Fibroblast of lung (primary cell): Measurements from ENCODE around the gene HAS3. TPM values are rescaled to one million over a fixed set of nuclear protein-coding genes. Genes with fewer than 3 reads are reported as not detected.
"Not testable (repeated sequence)": the region's sequence is repeated elsewhere in the genome, so short reads cannot be mapped to it uniquely, and the experiment has no call there.

Experiments used
- DNase-seq, 2 donors: peaks; one replicate each; pipeline versions ENCODE4 v3.0.0 to v3.0.0-alpha.2; 2010; ENCODE audit warnings: low read depth in 2 of 2
- H2AFZ ChIP-seq: 2 replicates; pipeline ENCODE4 v1.5.1; 2012; ENCODE audit warnings: low read length, control low read depth, inconsistent platforms
- H3K27ac ChIP-seq: 2 replicates; pipeline ENCODE4 v1.5.1; 2011; ENCODE audit warnings: low read length, control low read depth; ENCODE audit not compliant: insufficient read depth
- H3K27me3 ChIP-seq: 2 replicates; pipeline ENCODE4 v1.5.1; 2011; ENCODE audit warnings: mild to moderate bottlenecking, low read length; ENCODE audit not compliant: control insufficient read depth, insufficient read depth
- H3K36me3 ChIP-seq: 2 replicates; pipeline ENCODE4 v1.5.1; 2011; ENCODE audit warnings: low read length; ENCODE audit not compliant: control insufficient read depth, insufficient read depth
- H3K4me1 ChIP-seq: 2 replicates; pipeline ENCODE4 v1.5.1; 2011; ENCODE audit warnings: low read length; ENCODE audit not compliant: control insufficient read depth, insufficient read depth; ENCODE audit errors: extremely low read depth
- H3K4me2 ChIP-seq: 2 replicates; pipeline ENCODE4 v1.5.1; 2011; ENCODE audit warnings: low read length, control low read depth; ENCODE audit not compliant: insufficient read depth; ENCODE audit errors: extremely low read depth
- H3K4me3 ChIP-seq, 4 experiments: fragments of 200-600 bp in 1 of 4; sonication (generic) in 1 of 4; replicated peaks in 1 of 4; 2 replicates each; pipeline ENCODE4 v1.5.1; 2011 to 2016; ENCODE audit warnings: low read length in 4 of 4, low read depth in 3 of 4, mild to moderate bottlenecking in 3 of 4, control low read depth in 2 of 4, inconsistent platforms in 1 of 4, mixed read lengths in 1 of 4; ENCODE audit not compliant: insufficient read depth in 1 of 4; ENCODE audit errors: control extremely low read depth in 1 of 4
- H3K79me2 ChIP-seq: 2 replicates; pipeline ENCODE4 v1.5.1; 2012; ENCODE audit warnings: mild to moderate bottlenecking, low read length, inconsistent platforms; ENCODE audit not compliant: control insufficient read depth, insufficient read depth
- H3K9ac ChIP-seq: 2 replicates; pipeline ENCODE4 v1.5.1; 2011; ENCODE audit warnings: mild to moderate bottlenecking, low read length, control low read depth; ENCODE audit not compliant: insufficient read depth
- H3K9me3 ChIP-seq: 2 replicates; pipeline ENCODE4 v1.5.1; 2012; ENCODE audit warnings: low read depth, low read length; ENCODE audit not compliant: control insufficient read depth, insufficient read depth
- H4K20me1 ChIP-seq: 2 replicates; pipeline ENCODE4 v1.5.1; 2011; ENCODE audit warnings: low read length; ENCODE audit not compliant: control insufficient read depth, insufficient read depth; ENCODE audit errors: extremely low read depth
- EZH2 ChIP-seq: IDR thresholded peaks from 2 replicates; pipeline ENCODE4 v1.5.1; 2012; ENCODE audit warnings: low read length, control low read depth, mild to moderate bottlenecking; ENCODE audit errors: missing control alignments
- polyA plus RNA-seq, 2 donors: library from polyadenylated mRNA; depleted of rRNA in 1 of 2; stranded (reverse) in 1 of 2; unstranded in 1 of 2; fragments of >200 nt; gene quantifications; 2 replicates each; pipeline ENCODE4 v1.2.1, GENCODE V29; 2011 to 2012; ENCODE audit warnings: missing spikeins in 1 of 2
- total RNA-seq: library from RNA; depleted of rRNA; stranded (reverse); fragments of >200 nt; gene quantifications from 2 replicates; pipeline ENCODE4 v1.2.1, GENCODE V29; 2014
- TF ChIP-seq, protein P1 (sequence below), 2 donors: IDR thresholded peaks in 1 of 2; conservative IDR thresholded peaks in 1 of 2; 1 replicate in 1 of 2; 2 replicates in 1 of 2; pipeline ENCODE4 v1.5.1; 2011 to 2012; ENCODE audit warnings: low read length in 2 of 2, control low read depth in 1 of 2, inconsistent platforms in 1 of 2, low read depth in 1 of 2, mild to moderate bottlenecking in 1 of 2

HAS3 gene
- total and polyA plus RNA-seq, 2 donors (not counting 1 experiment from before 2014, with no cell fraction given), result 0.27 to 0.33 TPM

DNA sequence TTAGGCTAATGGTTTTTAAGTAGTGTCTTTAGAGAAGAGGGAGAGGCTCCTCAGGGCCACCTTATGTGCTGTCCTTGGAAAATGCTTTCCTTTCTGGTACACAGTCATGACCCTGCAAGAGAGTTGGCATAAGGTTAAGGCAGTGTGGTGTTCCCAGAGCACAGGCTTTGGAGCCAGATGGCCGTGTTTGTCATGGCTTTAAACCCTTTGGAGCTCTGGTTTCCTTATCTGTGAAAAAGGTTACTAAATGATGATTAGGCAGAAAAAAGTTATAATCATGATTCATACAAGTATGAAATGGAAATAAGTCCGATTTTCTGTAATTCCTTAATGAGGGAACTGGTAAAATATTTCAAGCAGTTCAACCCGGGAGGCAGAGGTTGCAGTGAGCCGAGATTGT, 40.2 kb downstream of the HAS3 start:
- Histone ChIP-seq H3K27ac (no peak overlapping the region), H3K4me2 (no peak overlapping the region), H3K36me3 (peaks cover 10% of the 10 kb centered on the region), H3K27me3 (no peaks in the 10 kb centered on the region), H3K4me1 (no peaks in the 10 kb centered on the region), H3K9ac (no peak overlapping the region), H3K4me3 (no peak overlapping the region), H2AFZ (no peak overlapping the region), H4K20me1 (no peaks in the 10 kb centered on the region), H3K9me3 (no peaks in the 10 kb centered on the region), H3K79me2 (peaks cover 4% of the 10 kb centered on the region)
- no peak for TF ChIP-seq EZH2
- TF ChIP-seq, protein P1, sequence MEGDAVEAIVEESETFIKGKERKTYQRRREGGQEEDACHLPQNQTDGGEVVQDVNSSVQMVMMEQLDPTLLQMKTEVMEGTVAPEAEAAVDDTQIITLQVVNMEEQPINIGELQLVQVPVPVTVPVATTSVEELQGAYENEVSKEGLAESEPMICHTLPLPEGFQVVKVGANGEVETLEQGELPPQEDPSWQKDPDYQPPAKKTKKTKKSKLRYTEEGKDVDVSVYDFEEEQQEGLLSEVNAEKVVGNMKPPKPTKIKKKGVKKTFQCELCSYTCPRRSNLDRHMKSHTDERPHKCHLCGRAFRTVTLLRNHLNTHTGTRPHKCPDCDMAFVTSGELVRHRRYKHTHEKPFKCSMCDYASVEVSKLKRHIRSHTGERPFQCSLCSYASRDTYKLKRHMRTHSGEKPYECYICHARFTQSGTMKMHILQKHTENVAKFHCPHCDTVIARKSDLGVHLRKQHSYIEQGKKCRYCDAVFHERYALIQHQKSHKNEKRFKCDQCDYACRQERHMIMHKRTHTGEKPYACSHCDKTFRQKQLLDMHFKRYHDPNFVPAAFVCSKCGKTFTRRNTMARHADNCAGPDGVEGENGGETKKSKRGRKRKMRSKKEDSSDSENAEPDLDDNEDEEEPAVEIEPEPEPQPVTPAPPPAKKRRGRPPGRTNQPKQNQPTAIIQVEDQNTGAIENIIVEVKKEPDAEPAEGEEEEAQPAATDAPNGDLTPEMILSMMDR (conservative IDR thresholded peaks at IDR 0.05 in 1 of 2, IDR thresholded peaks at IDR 0.05 in 1 of 2; ENCODE audit: low read depth in 1 of 2, low read length in 2 of 2), result no peak
- peak; percentile 21 to 53 for DNase-seq

DNA sequence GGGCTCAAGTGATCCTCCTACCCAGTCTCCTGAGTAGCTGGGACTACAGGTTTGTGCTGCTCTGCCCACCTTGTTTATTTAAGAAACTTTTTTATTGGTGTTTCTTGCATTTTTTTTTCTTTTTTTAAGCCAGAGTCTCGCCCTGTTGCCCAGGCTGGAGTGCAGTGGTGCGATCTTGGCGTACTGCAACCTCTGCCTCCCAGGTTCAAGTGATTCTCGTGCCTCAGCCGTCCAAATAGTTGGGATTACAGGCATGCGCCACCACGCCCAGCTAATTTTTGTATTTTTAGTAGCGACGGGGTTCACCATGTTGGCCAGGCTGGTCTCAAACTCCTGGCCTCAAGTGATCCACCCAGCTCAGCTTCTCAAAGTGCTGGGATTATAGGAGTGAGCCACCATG, 44.2 kb downstream of the HAS3 start:
- not testable (repeated sequence) for DNase-seq, H3K79me2 ChIP-seq, H3K27ac ChIP-seq, H3K27me3 ChIP-seq, H3K9me3 ChIP-seq, H2AFZ ChIP-seq, H3K4me2 ChIP-seq, H3K4me1 ChIP-seq, H3K4me3 ChIP-seq, H4K20me1 ChIP-seq, H3K9ac ChIP-seq
- peaks cover 15% of the 10 kb centered on the region for H3K36me3 ChIP-seq

DNA sequence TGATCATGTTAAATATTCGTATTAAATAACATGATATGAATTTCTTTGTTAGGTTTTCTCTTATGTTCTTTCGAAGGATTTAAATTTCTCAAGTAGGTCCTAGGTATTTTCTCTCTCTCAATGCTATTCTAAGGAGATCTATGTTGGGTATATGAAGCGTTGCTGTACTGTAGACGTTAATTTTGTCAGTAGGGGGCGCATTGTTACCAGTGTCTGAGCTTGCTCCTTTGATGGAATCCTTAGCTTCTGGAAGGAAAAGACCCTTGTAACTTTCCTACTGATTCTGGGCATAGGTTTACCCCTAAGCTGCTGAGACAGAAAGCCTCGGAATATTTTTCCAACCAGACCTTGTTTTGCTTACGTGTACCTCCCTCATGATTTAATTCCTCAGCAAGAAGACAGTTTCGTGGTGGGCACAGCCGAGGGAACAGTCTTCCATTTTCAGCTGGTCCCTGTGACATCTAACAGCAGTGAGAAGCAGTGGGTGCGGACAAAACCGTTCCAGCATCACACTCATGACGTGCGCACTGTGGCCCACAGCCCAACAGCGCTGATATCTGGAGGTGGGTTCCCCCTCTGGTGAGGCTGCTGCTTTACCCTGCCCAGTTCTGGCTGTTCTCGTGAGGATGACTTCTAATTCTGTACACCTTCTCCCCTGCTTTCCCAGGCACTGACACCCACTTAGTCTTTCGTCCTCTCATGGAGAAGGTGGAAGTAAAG, 44.9 kb downstream of the HAS3 start:
- Histone ChIP-seq H3K36me3 (peaks cover 15% of the 10 kb centered on the region), H3K4me2 (no peak overlapping the region), H3K9me3 (no peaks in the 10 kb centered on the region), H3K4me1 (no peaks in the 10 kb centered on the region), H3K79me2 (peaks cover 4% of the 10 kb centered on the region), H4K20me1 (no peaks in the 10 kb centered on the region), H3K27me3 (no peaks in the 10 kb centered on the region), H3K27ac (no peak overlapping the region), H3K4me3 (no peak overlapping the region), H2AFZ (no peak overlapping the region), H3K9ac (no peak overlapping the region)
- peak; percentile 58 to 87 for DNase-seq
- TF ChIP-seq EZH2, result no peak
- TF ChIP-seq, protein P1 (conservative IDR thresholded peaks at IDR 0.05 in 1 of 2, IDR thresholded peaks at IDR 0.05 in 1 of 2; ENCODE audit: low read depth in 1 of 2, low read length in 2 of 2), result peak; percentile 78 to 79
